Measurements from ENCODE around the gene ARIH2. TPM values are rescaled to one million over a fixed set of nuclear protein-coding genes. Genes with fewer than 3 reads are reported as not detected.

ARIH2 gene
- total and polyA plus RNA-seq, 2 donors (not counting 3 experiments of a cell fraction or from before 2014, with no cell fraction given): 59.7 to 85.5 TPM

DNA sequence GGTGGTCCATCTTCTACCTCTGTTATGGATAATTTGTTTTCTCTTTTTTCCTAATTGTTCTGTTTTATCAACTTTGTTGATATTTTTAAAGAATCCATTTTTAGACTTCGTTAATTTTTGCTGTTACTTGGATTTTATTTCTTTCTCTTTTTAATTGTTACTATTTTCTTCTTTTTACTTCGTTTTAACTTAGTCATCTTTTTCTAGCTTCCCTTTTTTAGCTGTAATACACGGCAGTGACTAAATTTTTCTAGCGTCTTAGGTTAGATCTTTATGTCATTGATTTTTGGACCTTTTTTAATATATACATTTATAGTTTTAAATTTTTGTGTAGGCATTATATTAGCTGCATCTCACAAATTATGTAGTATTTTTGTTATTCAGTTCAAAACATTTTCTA is 33.1 kb downstream of the ARIH2 start:
- POLR2A ChIA-PET: no interaction called here
- no peak overlapping the region for H2AFZ ChIP-seq (ENCODE audit: low read depth, low read length)
- H3K27ac ChIP-seq (ENCODE audit: insufficient read depth, low read depth, low read length): no peak overlapping the region
- FAIRE-seq: peak; percentile 12
- H3K4me2 ChIP-seq (ENCODE audit: insufficient read depth, low read length): no peak overlapping the region
- DNase-seq (ENCODE audit: low read depth, low spot score): no peak
- intact Hi-C loops (cut with micrococcal nuclease): loop anchor here (1.0 kb wide), 1 partner anchor 214 kb away; no protein-coding TSS in a partner anchor
- no peak overlapping the region for H3K4me3 ChIP-seq (replicated peaks in 1 of 3; ENCODE audit: insufficient read depth in 1 of 3, low read depth in 1 of 3, low read length in 3 of 3)
- H3K9me3 ChIP-seq (replicated peaks; ENCODE audit: control insufficient read depth, insufficient read depth, low read length): no peaks in the 10 kb centered on the region
- H3K79me2 ChIP-seq (ENCODE audit: control insufficient read depth, insufficient read depth, low read length): peaks cover 31% of the 10 kb centered on the region
- TF ChIP-seq JUN (IDR thresholded peaks at IDR 0.05; ENCODE audit: borderline replicate concordance, insufficient read depth, insufficient read length, low read depth): no peak
- no peak for TF ChIP-seq EZH2 (IDR thresholded peaks at IDR 0.05; ENCODE audit: borderline replicate concordance, low read depth, low read length, severe bottlenecking)
- no peak for TF ChIP-seq GATA2 (IDR thresholded peaks at IDR 0.05; ENCODE audit: insufficient read depth, insufficient read length, low read depth, low read length)
- no peak for TF ChIP-seq POLR2AphosphoS5 (IDR thresholded peaks at IDR 0.05; ENCODE audit: insufficient read depth, low read depth, low read length)
- no peaks in the 10 kb centered on the region for H3K4me1 ChIP-seq (ENCODE audit: control insufficient read depth, extremely low read depth, insufficient read depth, low read length)
- no peak overlapping the region for H3K9ac ChIP-seq (replicated peaks; ENCODE audit: extremely low read depth, insufficient read depth, low read length)
- no peaks in the 10 kb centered on the region for H3K36me3 ChIP-seq (ENCODE audit: control insufficient read depth in 2 of 2, extremely low read depth in 1 of 2, insufficient read depth in 2 of 2, low read length in 2 of 2)
- dilution Hi-C loops (cut with MboI; ENCODE audit: extremely low pct_ligation_motif_present, low sequenced_read_pairs): no loop called here
- no peaks in the 10 kb centered on the region for H4K20me1 ChIP-seq (replicated peaks; ENCODE audit: control insufficient read depth, extremely low read depth, insufficient read depth, low read length)
- H3K9me1 ChIP-seq (replicated peaks; ENCODE audit: control insufficient read depth, extremely low read depth, insufficient read depth, low read length): no peaks in the 10 kb centered on the region
- no TSS peak for BruUV-seq (replicated peaks)
- no peaks in the 10 kb centered on the region for H3K27me3 ChIP-seq (ENCODE audit: control insufficient read depth in 2 of 2, insufficient read depth in 2 of 2, low read length in 2 of 2)
- CTCF ChIA-PET: interaction anchor here (0.8 to 2.9 kb wide), 12 partner anchors 10 to 216 kb away, joined by 3 to 13 read pairs (median 3); partner anchors contain the start of gene PRKAR2A

DNA sequence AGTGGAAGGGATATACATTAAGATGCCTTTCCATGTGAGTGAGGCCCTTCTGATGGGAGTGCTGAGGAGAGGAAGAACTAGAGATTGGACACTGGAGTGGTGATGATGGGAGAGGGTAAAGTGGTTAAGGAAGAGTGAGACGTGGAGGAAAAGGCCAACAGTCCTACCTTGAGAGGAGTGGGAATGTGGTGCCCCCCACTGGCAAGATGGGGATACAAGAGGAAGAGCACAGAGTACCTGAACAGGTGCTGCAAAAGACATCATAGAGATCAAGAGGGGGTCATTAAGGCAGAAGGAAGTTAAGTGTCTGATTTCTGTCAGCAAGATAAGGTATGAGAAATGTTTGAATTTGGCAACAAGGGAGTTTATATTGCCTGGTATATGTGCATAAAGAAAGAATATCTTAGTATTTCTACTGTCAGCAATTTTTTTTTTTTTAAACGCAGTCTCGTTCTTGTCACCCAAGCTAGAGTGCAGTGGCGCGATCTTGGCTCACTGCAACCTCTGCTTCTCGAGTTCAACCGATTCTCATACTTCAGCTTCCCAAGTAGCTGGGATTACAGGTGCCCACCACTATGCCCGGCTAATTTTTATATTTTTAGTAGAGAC is 34.0 kb downstream of the ARIH2 start:
- TF ChIP-seq, protein P1, sequence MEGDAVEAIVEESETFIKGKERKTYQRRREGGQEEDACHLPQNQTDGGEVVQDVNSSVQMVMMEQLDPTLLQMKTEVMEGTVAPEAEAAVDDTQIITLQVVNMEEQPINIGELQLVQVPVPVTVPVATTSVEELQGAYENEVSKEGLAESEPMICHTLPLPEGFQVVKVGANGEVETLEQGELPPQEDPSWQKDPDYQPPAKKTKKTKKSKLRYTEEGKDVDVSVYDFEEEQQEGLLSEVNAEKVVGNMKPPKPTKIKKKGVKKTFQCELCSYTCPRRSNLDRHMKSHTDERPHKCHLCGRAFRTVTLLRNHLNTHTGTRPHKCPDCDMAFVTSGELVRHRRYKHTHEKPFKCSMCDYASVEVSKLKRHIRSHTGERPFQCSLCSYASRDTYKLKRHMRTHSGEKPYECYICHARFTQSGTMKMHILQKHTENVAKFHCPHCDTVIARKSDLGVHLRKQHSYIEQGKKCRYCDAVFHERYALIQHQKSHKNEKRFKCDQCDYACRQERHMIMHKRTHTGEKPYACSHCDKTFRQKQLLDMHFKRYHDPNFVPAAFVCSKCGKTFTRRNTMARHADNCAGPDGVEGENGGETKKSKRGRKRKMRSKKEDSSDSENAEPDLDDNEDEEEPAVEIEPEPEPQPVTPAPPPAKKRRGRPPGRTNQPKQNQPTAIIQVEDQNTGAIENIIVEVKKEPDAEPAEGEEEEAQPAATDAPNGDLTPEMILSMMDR (IDR thresholded peaks at IDR 0.05; ENCODE audit: extremely low read depth in 1 of 2, insufficient read depth in 1 of 2, low read depth in 1 of 2, low read length in 2 of 2): peak; percentile 42 to 44
- TF ChIP-seq, protein P2, sequence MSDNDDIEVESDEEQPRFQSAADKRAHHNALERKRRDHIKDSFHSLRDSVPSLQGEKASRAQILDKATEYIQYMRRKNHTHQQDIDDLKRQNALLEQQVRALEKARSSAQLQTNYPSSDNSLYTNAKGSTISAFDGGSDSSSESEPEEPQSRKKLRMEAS (IDR thresholded peaks at IDR 0.05; ENCODE audit: insufficient read depth, insufficient read length): no peak
- TF ChIP-seq EZH2 (IDR thresholded peaks at IDR 0.05; ENCODE audit: borderline replicate concordance, low read depth, low read length, severe bottlenecking): no peak
- intact Hi-C loops (cut with micrococcal nuclease): loop anchor here (1.0 kb wide), 1 partner anchor 215 kb away; no protein-coding TSS in a partner anchor

More for the DNA sequence above, 34.0 kb downstream of the ARIH2 start:
- no peak overlapping the region for H3K27ac ChIP-seq (ENCODE audit: insufficient read depth, low read depth, low read length)
- no peak overlapping the region for H2AFZ ChIP-seq (ENCODE audit: low read depth, low read length)
- no peaks in the 10 kb centered on the region for H3K9me1 ChIP-seq (replicated peaks; ENCODE audit: control insufficient read depth, extremely low read depth, insufficient read depth, low read length)
- H3K9ac ChIP-seq (replicated peaks; ENCODE audit: extremely low read depth, insufficient read depth, low read length): no peak overlapping the region
- DNase-seq (ENCODE audit: low read depth, low spot score): peak; percentile 52
- H3K4me2 ChIP-seq (ENCODE audit: insufficient read depth, low read length): no peak overlapping the region
- ChIA-PET POLR2A (no interaction called here), CTCF (interaction anchor here (0.8 to 2.9 kb wide), 12 partner anchors 11 to 217 kb away, joined by 3 to 13 read pairs (median 3); partner anchors contain the start of gene PRKAR2A)
- H3K36me3 ChIP-seq (ENCODE audit: control insufficient read depth in 2 of 2, extremely low read depth in 1 of 2, insufficient read depth in 2 of 2, low read length in 2 of 2): no peaks in the 10 kb centered on the region
- H3K9me3 ChIP-seq (replicated peaks; ENCODE audit: control insufficient read depth, insufficient read depth, low read length): no peaks in the 10 kb centered on the region
- BruUV-seq (replicated peaks): no TSS peak
- H4K20me1 ChIP-seq (replicated peaks; ENCODE audit: control insufficient read depth, extremely low read depth, insufficient read depth, low read length): no peaks in the 10 kb centered on the region
- H3K79me2 ChIP-seq (ENCODE audit: control insufficient read depth, insufficient read depth, low read length): peaks cover 35% of the 10 kb centered on the region
- H3K4me3 ChIP-seq (replicated peaks in 1 of 3; ENCODE audit: insufficient read depth in 1 of 3, low read depth in 1 of 3, low read length in 3 of 3): no peak overlapping the region
- no peaks in the 10 kb centered on the region for H3K4me1 ChIP-seq (ENCODE audit: control insufficient read depth, extremely low read depth, insufficient read depth, low read length)
- FAIRE-seq: peak; percentile 54
- dilution Hi-C loops (cut with MboI; ENCODE audit: extremely low pct_ligation_motif_present, low sequenced_read_pairs): no loop called here
- no peaks in the 10 kb centered on the region for H3K27me3 ChIP-seq (ENCODE audit: control insufficient read depth in 2 of 2, insufficient read depth in 2 of 2, low read length in 2 of 2)

Measured in endothelial cell of umbilical vein (primary cell).